ENCODE measurements around the gene CHTF18. TPM values are rescaled to one million over a fixed set of nuclear protein-coding genes. Genes with fewer than 3 reads are reported as not detected.

The CHTF18 gene
- total RNA-seq, 1 donor from 2014 or later = 14.8 TPM

DNA sequence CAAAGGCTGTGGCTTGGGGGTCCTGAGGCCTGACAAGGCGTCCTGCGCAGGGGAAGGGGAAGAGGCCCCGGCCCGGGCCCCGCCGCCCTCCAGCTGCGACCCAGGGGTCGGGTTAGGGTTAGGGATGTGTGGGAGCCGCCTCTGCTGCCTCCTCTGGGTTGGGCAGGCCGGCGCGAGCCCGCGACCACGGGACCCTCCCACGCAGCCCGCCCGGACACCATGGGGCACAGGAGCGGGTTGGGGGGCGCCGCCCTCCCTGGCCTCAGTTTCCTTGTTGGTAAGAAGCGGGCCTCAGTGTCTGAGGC is 48.0 kb upstream of the CHTF18 start:
- peaks cover 2% of the 10 kb centered on the region for H3K4me1 Mint-ChIP-seq (ENCODE audit: low read depth, unreplicated experiment)
- Histone ChIP-seq H3K9me3 (ENCODE audit: insufficient read depth, low read depth, low read length) (no peaks in the 10 kb centered on the region), H3K4me3 (ENCODE audit: insufficient read depth, low read depth, low read length) (peak overlapping the region; percentile 73), H3K79me2 (ENCODE audit: insufficient read depth, low read length) (peaks cover 11% of the 10 kb centered on the region), H3K9ac (ENCODE audit: low read length) (peak overlapping the region; percentile 84), H3K4me1 (ENCODE audit: insufficient read depth, low read length) (peaks cover 9% of the 10 kb centered on the region), H3K4me2 (ENCODE audit: low read length) (peak overlapping the region; percentile 93), H4K20me1 (ENCODE audit: insufficient read depth, low read length) (peaks cover 5% of the 10 kb centered on the region), H3K27ac (ENCODE audit: low read depth, low read length) (peak overlapping the region; percentile 10), H2AFZ (ENCODE audit: low read depth, low read length) (peak overlapping the region; percentile 73), H3K36me3 (ENCODE audit: insufficient read depth, low read length) (peaks cover 6% of the 10 kb centered on the region), H3K27me3 (ENCODE audit: insufficient read depth, low read length) (no peaks in the 10 kb centered on the region)
- H3K27me3 Mint-ChIP-seq (ENCODE audit: low read depth, unreplicated experiment) = no peaks in the 10 kb centered on the region
- H3K4me3 Mint-ChIP-seq (ENCODE audit: unreplicated experiment) = peak overlapping the region; percentile 83
- TF ChIP-seq EZH2 (IDR thresholded peaks at IDR 0.05; ENCODE audit: insufficient read depth, low read length) (no peak), CTCF (IDR thresholded peaks at IDR 0.05; ENCODE audit: insufficient read depth, low read depth, low read length) (no peak)
- FAIRE-seq (no peak), DNase-seq (ENCODE audit: low read depth) (no peak)
- no peaks in the 10 kb centered on the region for H3K9me3 Mint-ChIP-seq (ENCODE audit: unreplicated experiment)
- no peak overlapping the region for H3K27ac Mint-ChIP-seq (ENCODE audit: unreplicated experiment)
- peaks cover 7% of the 10 kb centered on the region for H3K36me3 Mint-ChIP-seq (ENCODE audit: low read depth, unreplicated experiment)

GRCh38 chr16:740764-741505 is 47.5 kb upstream of the CHTF18 start, which contains the start of gene CIAO3:
TSS of gene CIAO3 (minus strand) at chr16:740997. CDS start at chr16:740985, 12 bp downstream.
- Histone ChIP-seq H3K27ac (ENCODE audit: low read depth, low read length) (peak within 1 kb of the TSS; percentile 10), H3K4me2 (ENCODE audit: low read length) (peak within 1 kb of the TSS; percentile 93), H2AFZ (ENCODE audit: low read depth, low read length) (peak within 1 kb of the TSS; percentile 97), H3K79me2 (ENCODE audit: insufficient read depth, low read length) (peaks cover 11% of the 10 kb centered on the region), H4K20me1 (ENCODE audit: insufficient read depth, low read length) (peaks cover 5% of the 10 kb centered on the region), H3K4me3 (ENCODE audit: insufficient read depth, low read depth, low read length) (peak within 1 kb of the TSS; percentile 73), H3K9ac (ENCODE audit: low read length) (peak within 1 kb of the TSS; percentile 84), H3K9me3 (ENCODE audit: insufficient read depth, low read depth, low read length) (no peaks in the 10 kb centered on the region), H3K27me3 (ENCODE audit: insufficient read depth, low read length) (no peaks in the 10 kb centered on the region), H3K4me1 (ENCODE audit: insufficient read depth, low read length) (peaks cover 9% of the 10 kb centered on the region), H3K36me3 (ENCODE audit: insufficient read depth, low read length) (peaks cover 3% of the 10 kb centered on the region)
- Mint-ChIP-seq H3K36me3 (ENCODE audit: low read depth, unreplicated experiment) (peaks cover 6% of the 10 kb centered on the region), H3K4me3 (ENCODE audit: unreplicated experiment) (peak within 1 kb of the TSS; percentile 83), H3K27ac (ENCODE audit: unreplicated experiment) (peak within 1 kb of the TSS; percentile 26), H3K27me3 (ENCODE audit: low read depth, unreplicated experiment) (no peaks in the 10 kb centered on the region), H3K9me3 (ENCODE audit: unreplicated experiment) (no peaks in the 10 kb centered on the region), H3K4me1 (ENCODE audit: low read depth, unreplicated experiment) (peaks cover 2% of the 10 kb centered on the region)
- DNase-seq (ENCODE audit: low read depth) (peak; percentile 88), FAIRE-seq (no peak)
- TF ChIP-seq CTCF (IDR thresholded peaks at IDR 0.05; ENCODE audit: insufficient read depth, low read depth, low read length) (peak; percentile 48), EZH2 (IDR thresholded peaks at IDR 0.05; ENCODE audit: insufficient read depth, low read length) (no peak)
